Mesenchymal stem cell (in vitro differentiated cells and primary cell): ENCODE data around the gene ERFE.

ENCODE experiments used
- DNase-seq: peaks from one replicate; pipeline ENCODE4 v3.0.0-alpha.2; 2013
- H2AFZ ChIP-seq: one replicate; pipeline ENCODE4 v1.6.1; 2013; ENCODE audit warnings: low read depth, mild to moderate bottlenecking, control low read depth, inconsistent platforms, low read length, moderate library complexity
- H2AK5ac ChIP-seq: 2 replicates; pipeline ENCODE4 v1.6.1; 2013; ENCODE audit warnings: low read length, moderate library complexity, mild to moderate bottlenecking, inconsistent platforms; ENCODE audit not compliant: severe bottlenecking
- H2BK120ac ChIP-seq: one replicate; pipeline ENCODE4 v1.6.1; 2013; ENCODE audit warnings: low read depth, mild to moderate bottlenecking, inconsistent platforms, low read length, moderate library complexity
- H2BK12ac ChIP-seq, 2 experiments: one replicate each; pipeline ENCODE4 v1.6.1; 2013; ENCODE audit warnings: inconsistent platforms in 2 of 2, low read length in 2 of 2, mild to moderate bottlenecking in 2 of 2, moderate library complexity in 2 of 2, control low read depth in 1 of 2
- H2BK15ac ChIP-seq: one replicate; pipeline ENCODE4 v1.6.1; 2013; ENCODE audit warnings: mild to moderate bottlenecking, low read depth, inconsistent platforms; ENCODE audit not compliant: poor library complexity, severe bottlenecking
- H2BK5ac ChIP-seq: 2 replicates; pipeline ENCODE4 v1.6.1; 2013; ENCODE audit warnings: low read depth, mild to moderate bottlenecking, low read length, control low read depth, inconsistent platforms; ENCODE audit not compliant: poor library complexity, severe bottlenecking
- H3K14ac ChIP-seq, 2 experiments: one replicate each; pipeline ENCODE4 v1.6.1; 2013; ENCODE audit warnings: inconsistent platforms in 2 of 2, low read length in 2 of 2, control low read depth in 1 of 2, mild to moderate bottlenecking in 1 of 2, moderate library complexity in 1 of 2
- H3K18ac ChIP-seq, 2 experiments: one replicate each; pipeline ENCODE4 v1.6.1; 2013; ENCODE audit warnings: inconsistent platforms in 2 of 2, low read length in 2 of 2, control low read depth in 1 of 2, low read depth in 1 of 2, mild to moderate bottlenecking in 1 of 2
- H3K23ac ChIP-seq, 2 experiments: one replicate each; pipeline ENCODE4 v1.6.1; 2013; ENCODE audit warnings: inconsistent platforms in 2 of 2, low read length in 2 of 2, mild to moderate bottlenecking in 2 of 2, moderate library complexity in 2 of 2, control low read depth in 1 of 2
- H3K27ac ChIP-seq: 2 replicates; pipeline ENCODE4 v1.5.1; 2013; ENCODE audit warnings: mild to moderate bottlenecking, moderate library complexity, low read length, control low read depth, inconsistent platforms; ENCODE audit not compliant: poor library complexity, severe bottlenecking
- H3K27me3 ChIP-seq, 2 experiments: 2 replicates each; pipeline versions ENCODE4 v1.6.1 to v1.7.0; 2013; ENCODE audit warnings: low read length in 2 of 2, mild to moderate bottlenecking in 2 of 2, moderate library complexity in 2 of 2, control low read depth in 1 of 2, inconsistent platforms in 1 of 2; ENCODE audit not compliant: control insufficient read depth in 1 of 2, insufficient read depth in 1 of 2
- H3K36me3 ChIP-seq, 2 experiments: 2 replicates each; pipeline versions ENCODE4 v1.6.1 to v1.7.0; 2013; ENCODE audit warnings: low read length in 2 of 2, control low read depth in 1 of 2, inconsistent platforms in 1 of 2, low read depth in 1 of 2, mild to moderate bottlenecking in 1 of 2; ENCODE audit not compliant: insufficient read depth in 2 of 2, control insufficient read depth in 1 of 2
- H3K4ac ChIP-seq, 2 experiments: one replicate each; pipeline ENCODE4 v1.6.1; 2013; ENCODE audit warnings: inconsistent platforms in 2 of 2, low read length in 2 of 2, mild to moderate bottlenecking in 2 of 2, moderate library complexity in 2 of 2, control low read depth in 1 of 2, low read depth in 1 of 2
- H3K4me1 ChIP-seq: 2 replicates; pipeline ENCODE4 v1.6.1; 2013; ENCODE audit warnings: low read depth, low read length, control low read depth; ENCODE audit not compliant: control insufficient read depth, insufficient read depth
- H3K4me2 ChIP-seq: 2 replicates; pipeline ENCODE4 v1.6.1; 2013; ENCODE audit warnings: low read length, mild to moderate bottlenecking, inconsistent platforms; ENCODE audit not compliant: poor library complexity, severe bottlenecking
- H3K4me3 ChIP-seq, 2 experiments: 2 replicates each; pipeline versions ENCODE4 v1.5.1 to v1.7.0; 2013; ENCODE audit warnings: low read length in 2 of 2, mild to moderate bottlenecking in 2 of 2, control low read depth in 1 of 2, low read depth in 1 of 2; ENCODE audit not compliant: insufficient read depth in 1 of 2
- H3K79me1 ChIP-seq: replicated peaks from 2 replicates; pipeline ENCODE4 v1.6.1; 2013; ENCODE audit warnings: mild to moderate bottlenecking, control low read depth, low read length, inconsistent platforms; ENCODE audit not compliant: poor library complexity, severe bottlenecking
- H3K9ac ChIP-seq: 2 replicates; pipeline ENCODE4 v1.7.0; 2013; ENCODE audit warnings: mild to moderate bottlenecking, low read length, moderate library complexity
- H3K9me3 ChIP-seq: 2 replicates; pipeline ENCODE4 v1.7.0; 2013; ENCODE audit warnings: mild to moderate bottlenecking, low read length; ENCODE audit not compliant: control insufficient read depth
- H4K8ac ChIP-seq: one replicate; pipeline ENCODE4 v1.6.1; 2013; ENCODE audit warnings: inconsistent platforms, mild to moderate bottlenecking, low read length, moderate library complexity
- H4K91ac ChIP-seq: one replicate; pipeline ENCODE4 v1.6.1; 2013; ENCODE audit warnings: mild to moderate bottlenecking, low read length, inconsistent platforms
- WGBS: methylation state at CpG from one replicate; pipeline ENCODE4 v1.1.7; 2013; ENCODE audit warnings: mixed read lengths; 5-methylcytosine and 5-hydroxymethylcytosine counted together

The ERFE gene

GRCh38 chr2:238122287-238123217 is 36.2 kb upstream of the ERFE start:
- no peaks in the 10 kb centered on the region for H3K79me1 ChIP-seq
- peaks cover 51 to 57% of the 10 kb centered on the region in 2 experiments for H3K27me3 ChIP-seq
- H4K8ac ChIP-seq, result no peak overlapping the region
- H2BK5ac ChIP-seq, result no peak overlapping the region
- no peak overlapping the region for H2AK5ac ChIP-seq
- H3K4me1 ChIP-seq, result peaks cover 12% of the 10 kb centered on the region
- no peak overlapping the region for H3K4ac ChIP-seq
- H2BK15ac ChIP-seq, result no peak overlapping the region
- H3K4me2 ChIP-seq, result no peak overlapping the region
- no peak overlapping the region for H3K23ac ChIP-seq
- no peak overlapping the region for H3K18ac ChIP-seq
- no peaks in the 10 kb centered on the region for H3K36me3 ChIP-seq
- no peak overlapping the region for H3K27ac ChIP-seq
- H3K4me3 ChIP-seq, result no peak overlapping the region
- no peak overlapping the region for H2BK12ac ChIP-seq
- H4K91ac ChIP-seq, result no peak overlapping the region
- H3K9ac ChIP-seq, result no peak overlapping the region
- no peak for DNase-seq
- no peak overlapping the region for H2BK120ac ChIP-seq
- H3K14ac ChIP-seq, result no peak overlapping the region
- H3K9me3 ChIP-seq, result peaks cover 5% of the 10 kb centered on the region
- no peak overlapping the region for H2AFZ ChIP-seq
- 80% methylated on average over 29 of the region's 29 CpGs for WGBS

DNA sequence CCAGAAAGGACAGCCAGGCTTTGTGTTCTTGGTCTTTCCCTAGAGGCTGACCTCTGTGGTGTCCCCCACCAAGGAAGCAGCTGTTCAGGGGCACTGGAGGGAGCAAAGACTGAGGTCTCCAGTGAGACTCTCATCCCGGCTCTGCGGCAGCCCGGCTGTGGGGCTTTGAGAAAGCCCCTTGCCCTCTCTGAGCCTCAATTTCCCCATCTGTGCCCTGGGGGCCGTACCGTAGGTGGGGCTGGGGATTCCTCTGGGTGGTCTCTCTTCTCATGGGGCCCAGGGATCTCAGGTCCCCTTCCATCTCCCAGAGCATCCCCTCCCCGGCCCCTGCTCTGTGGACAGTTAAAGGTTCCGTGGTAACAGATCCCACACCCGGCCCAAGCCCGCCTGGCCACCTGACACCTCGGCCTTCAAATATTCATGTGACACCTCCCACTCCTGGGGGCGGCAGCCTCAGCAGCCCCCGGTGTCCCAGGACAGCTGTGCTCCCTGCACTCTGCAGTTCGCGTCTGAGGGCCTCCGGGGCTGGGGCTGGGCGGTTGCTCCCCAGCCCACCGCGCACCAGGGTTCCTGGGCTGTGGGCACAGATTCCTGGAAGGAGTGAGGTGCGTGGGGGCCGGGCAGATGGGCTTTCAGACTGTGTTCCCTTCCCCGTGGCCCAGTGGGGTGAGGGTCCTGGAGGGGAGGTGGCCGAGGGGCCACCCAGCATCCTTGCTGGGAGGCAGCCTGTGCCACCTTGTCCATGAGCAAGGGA is 35.4 kb upstream of the ERFE start:
- Histone ChIP-seq H4K91ac (no peak overlapping the region), H3K9me3 (peaks cover 3% of the 10 kb centered on the region), H2AK5ac (no peak overlapping the region), H3K18ac (no peak overlapping the region), H3K4me1 (peaks cover 12% of the 10 kb centered on the region), H3K79me1 (no peaks in the 10 kb centered on the region), H3K23ac (no peak overlapping the region), H3K9ac (no peak overlapping the region), H2BK15ac (no peak overlapping the region), H3K36me3 (no peaks in the 10 kb centered on the region), H3K4me2 (no peak overlapping the region), H3K27me3 (peaks cover 42 to 49% of the 10 kb centered on the region in 2 experiments), H2BK120ac (no peak overlapping the region), H2BK12ac (no peak overlapping the region), H4K8ac (no peak overlapping the region), H3K14ac (no peak overlapping the region), H3K27ac (no peak overlapping the region), H3K4me3 (no peak overlapping the region), H2BK5ac (no peak overlapping the region), H3K4ac (no peak overlapping the region), H2AFZ (no peak overlapping the region)
- 83% methylated on average over 22 of the region's 22 CpGs for whole genome bisulfite sequencing
- no peak for DNase-seq

DNA sequence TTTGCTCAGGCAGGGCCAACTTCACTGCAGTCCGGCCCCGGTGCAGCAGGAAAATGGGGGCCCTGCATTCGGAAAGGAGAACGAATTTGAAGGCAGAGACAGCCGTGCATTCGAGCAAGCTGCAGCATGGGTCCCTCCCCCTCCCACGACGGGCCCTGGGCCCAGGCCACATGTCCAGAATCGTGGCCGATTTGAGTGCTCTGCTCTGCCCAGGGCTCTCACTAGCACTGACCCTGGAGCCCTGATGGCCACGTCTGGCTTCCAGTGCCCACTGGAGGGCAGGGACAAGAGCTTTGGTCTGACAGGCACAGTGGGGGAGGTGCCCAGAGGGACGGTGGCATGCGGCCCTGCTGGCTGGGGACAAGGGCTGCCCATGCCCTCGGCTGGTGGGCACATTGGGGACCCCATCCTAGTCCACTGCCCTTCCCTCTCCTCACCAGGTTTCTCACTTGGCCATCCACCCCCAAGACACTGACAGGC is 34.7 kb upstream of the ERFE start:
- H3K23ac ChIP-seq, result no peak overlapping the region
- H2BK120ac ChIP-seq, result no peak overlapping the region
- H2BK15ac ChIP-seq, result no peak overlapping the region
- no peak overlapping the region for H3K4me2 ChIP-seq
- no peak for DNase-seq
- no peak overlapping the region for H2BK12ac ChIP-seq
- no peak overlapping the region for H3K18ac ChIP-seq
- no peaks in the 10 kb centered on the region for H3K9me3 ChIP-seq
- peaks cover 12% of the 10 kb centered on the region for H3K4me1 ChIP-seq
- H2BK5ac ChIP-seq, result no peak overlapping the region
- H3K4me3 ChIP-seq, result no peak overlapping the region
- H4K91ac ChIP-seq, result no peak overlapping the region
- no peak overlapping the region for H3K9ac ChIP-seq
- no peak overlapping the region for H2AK5ac ChIP-seq
- 68% methylated on average over 14 of the region's 14 CpGs for WGBS
- H3K36me3 ChIP-seq, result no peaks in the 10 kb centered on the region
- H4K8ac ChIP-seq, result no peak overlapping the region
- no peaks in the 10 kb centered on the region for H3K79me1 ChIP-seq
- no peak overlapping the region for H2AFZ ChIP-seq
- H3K27ac ChIP-seq, result no peak overlapping the region
- peaks cover 36 to 42% of the 10 kb centered on the region in 2 experiments for H3K27me3 ChIP-seq
- no peak overlapping the region for H3K14ac ChIP-seq
- H3K4ac ChIP-seq, result no peak overlapping the region
